ENCODE results near the gene CTDSP2.
"Not testable (repeated sequence)": the region's sequence is repeated elsewhere in the genome, so short reads cannot be mapped to it uniquely, and the experiment has no call there.

The CTDSP2 gene

GRCh38 chr12:57780284-57780897, 66.1 kb downstream of the CTDSP2 start:
- H3K4me3 ChIP-seq (ENCODE audit: low read length), result no peak overlapping the region
- no peak for DNase-seq (ENCODE audit: low read depth)
- TF ChIP-seq CTCF (IDR thresholded peaks at IDR 0.05; ENCODE audit: insufficient read depth, low read depth, low read length, missing control alignments), result no peak

- DNase-seq (ENCODE audit: low read depth), result no peak
- TF ChIP-seq CTCF (IDR thresholded peaks at IDR 0.05; ENCODE audit: insufficient read depth, low read depth, low read length, missing control alignments), result no peak
- H3K4me3 ChIP-seq (ENCODE audit: low read length), result no peak overlapping the region
Observed at GRCh38 chr12:57779736-57780135, 66.8 kb downstream of the CTDSP2 start.

- DNase-seq (ENCODE audit: low read depth), result no peak
- H3K4me3 ChIP-seq (ENCODE audit: low read length), result no peak overlapping the region
- TF ChIP-seq CTCF (IDR thresholded peaks at IDR 0.05; ENCODE audit: insufficient read depth, low read depth, low read length, missing control alignments), result no peak
Observed at GRCh38 chr12:57777911-57778310, 68.6 kb downstream of the CTDSP2 start.

GRCh38 chr12:57777367-57777766, 69.2 kb downstream of the CTDSP2 start:
- no peak for DNase-seq (ENCODE audit: low read depth)
- H3K4me3 ChIP-seq (ENCODE audit: low read length), result no peak overlapping the region
- no peak for TF ChIP-seq CTCF (IDR thresholded peaks at IDR 0.05; ENCODE audit: insufficient read depth, low read depth, low read length, missing control alignments)

GRCh38 chr12:57776247-57776587, 70.3 kb downstream of the CTDSP2 start:
- no peak overlapping the region for H3K4me3 ChIP-seq (ENCODE audit: low read length)
- TF ChIP-seq CTCF (IDR thresholded peaks at IDR 0.05; ENCODE audit: insufficient read depth, low read depth, low read length, missing control alignments), result no peak
- no peak for DNase-seq (ENCODE audit: low read depth)

- TF ChIP-seq CTCF (IDR thresholded peaks at IDR 0.05; ENCODE audit: insufficient read depth, low read depth, low read length, missing control alignments), result no peak
- DNase-seq (ENCODE audit: low read depth), result no peak
- H3K4me3 ChIP-seq (ENCODE audit: low read length), result no peak overlapping the region
Observed at GRCh38 chr12:57775563-57776246, 70.8 kb downstream of the CTDSP2 start.

- DNase-seq (ENCODE audit: low read depth), result no peak
- no peak overlapping the region for H3K4me3 ChIP-seq (ENCODE audit: low read length)
- TF ChIP-seq CTCF (IDR thresholded peaks at IDR 0.05; ENCODE audit: insufficient read depth, low read depth, low read length, missing control alignments), result no peak
Observed at GRCh38 chr12:57775044-57775443, 71.5 kb downstream of the CTDSP2 start.

GRCh38 chr12:57774634-57775033, 71.9 kb downstream of the CTDSP2 start:
- not testable (repeated sequence) for DNase-seq (ENCODE audit: low read depth); H3K4me3 ChIP-seq (ENCODE audit: low read length)
